Lower leg skin (tissue), 3 donors: ENCODE data around the gene EID3.

Source experiments
- POLR2A ChIP-seq, 2 donors: fragments of 450-650 bp; IDR thresholded peaks; one replicate each; pipeline ENCODE4 v1.6.1; 2016 to 2017; ENCODE audit warnings: antibody characterized with exemption in 2 of 2, mild to moderate bottlenecking in 1 of 2, moderate library complexity in 1 of 2
- TF ChIP-seq, protein P1 (sequence below), 3 donors: fragments of 450-650 bp; IDR thresholded peaks; one replicate each; pipeline ENCODE4 v1.5.1; 2016; ENCODE audit warnings: antibody characterized with exemption in 3 of 3, mild to moderate bottlenecking in 3 of 3, moderate library complexity in 2 of 3

DNA sequence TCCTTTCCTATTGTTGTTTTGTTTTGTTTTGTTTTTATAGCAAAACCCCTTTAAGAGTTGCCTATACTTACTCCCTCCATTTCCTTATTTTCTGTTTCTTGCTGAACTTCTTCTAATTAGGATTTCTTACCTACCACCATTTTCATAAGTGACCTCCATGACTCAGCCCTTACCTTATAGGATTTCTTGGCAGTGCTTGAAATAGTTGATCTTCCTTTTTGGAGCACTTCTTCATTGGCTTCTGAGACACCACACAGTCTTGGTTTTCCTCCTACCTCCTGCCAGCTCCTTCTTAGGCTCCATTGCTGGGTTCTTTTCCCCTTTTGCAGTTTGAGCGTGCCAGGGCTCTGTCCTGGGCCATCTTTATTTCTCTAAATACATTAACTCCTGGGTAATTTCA lies 23.4 kb upstream of the EID3 start:
- TF ChIP-seq, protein P1, sequence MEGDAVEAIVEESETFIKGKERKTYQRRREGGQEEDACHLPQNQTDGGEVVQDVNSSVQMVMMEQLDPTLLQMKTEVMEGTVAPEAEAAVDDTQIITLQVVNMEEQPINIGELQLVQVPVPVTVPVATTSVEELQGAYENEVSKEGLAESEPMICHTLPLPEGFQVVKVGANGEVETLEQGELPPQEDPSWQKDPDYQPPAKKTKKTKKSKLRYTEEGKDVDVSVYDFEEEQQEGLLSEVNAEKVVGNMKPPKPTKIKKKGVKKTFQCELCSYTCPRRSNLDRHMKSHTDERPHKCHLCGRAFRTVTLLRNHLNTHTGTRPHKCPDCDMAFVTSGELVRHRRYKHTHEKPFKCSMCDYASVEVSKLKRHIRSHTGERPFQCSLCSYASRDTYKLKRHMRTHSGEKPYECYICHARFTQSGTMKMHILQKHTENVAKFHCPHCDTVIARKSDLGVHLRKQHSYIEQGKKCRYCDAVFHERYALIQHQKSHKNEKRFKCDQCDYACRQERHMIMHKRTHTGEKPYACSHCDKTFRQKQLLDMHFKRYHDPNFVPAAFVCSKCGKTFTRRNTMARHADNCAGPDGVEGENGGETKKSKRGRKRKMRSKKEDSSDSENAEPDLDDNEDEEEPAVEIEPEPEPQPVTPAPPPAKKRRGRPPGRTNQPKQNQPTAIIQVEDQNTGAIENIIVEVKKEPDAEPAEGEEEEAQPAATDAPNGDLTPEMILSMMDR (IDR thresholded peaks at IDR 0.05): no peak
- TF ChIP-seq POLR2A (IDR thresholded peaks at IDR 0.05): no peak
